Stimulated activated CD4-positive, alpha-beta T cell treated with anti-CD3 and anti-CD28 coated beads, Interleukin-4, amount 100 ng/mL, for 48 hours (primary cell): Measurements from ENCODE around the gene DGCR2.
"Not testable (repeated sequence)": the region's sequence is repeated elsewhere in the genome, so short reads cannot be mapped to it uniquely, and the experiment has no call there.

Source experiments
- DNase-seq, 2 donors: peaks; one replicate each; pipeline ENCODE4 v3.0.0-alpha.2; 2020; ENCODE audit warnings: low read depth in 2 of 2

Gene DGCR2

GRCh38 chr22:19042285-19043120 is 79.7 kb downstream of the DGCR2 start:
- no peak for DNase-seq

DNA sequence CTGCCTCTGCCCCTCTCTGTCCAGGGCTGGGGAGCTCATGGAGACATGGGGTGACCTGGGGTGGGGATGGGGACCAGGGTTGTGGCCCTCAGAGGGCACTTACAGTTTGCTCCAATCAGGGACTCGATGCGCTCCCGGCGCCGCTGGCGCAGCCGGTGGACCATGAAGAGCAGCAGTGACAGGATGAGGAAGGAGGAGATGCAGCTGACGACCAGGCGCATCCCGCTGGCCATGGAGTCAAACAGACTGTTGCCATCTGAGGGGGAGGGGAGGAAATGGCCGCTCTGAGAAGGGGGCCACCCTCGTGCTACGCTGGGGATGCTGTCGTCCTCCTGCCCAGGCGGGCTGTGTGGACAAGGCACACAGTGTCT is 80.5 kb downstream of the DGCR2 start:
- no peak for DNase-seq

DNA sequence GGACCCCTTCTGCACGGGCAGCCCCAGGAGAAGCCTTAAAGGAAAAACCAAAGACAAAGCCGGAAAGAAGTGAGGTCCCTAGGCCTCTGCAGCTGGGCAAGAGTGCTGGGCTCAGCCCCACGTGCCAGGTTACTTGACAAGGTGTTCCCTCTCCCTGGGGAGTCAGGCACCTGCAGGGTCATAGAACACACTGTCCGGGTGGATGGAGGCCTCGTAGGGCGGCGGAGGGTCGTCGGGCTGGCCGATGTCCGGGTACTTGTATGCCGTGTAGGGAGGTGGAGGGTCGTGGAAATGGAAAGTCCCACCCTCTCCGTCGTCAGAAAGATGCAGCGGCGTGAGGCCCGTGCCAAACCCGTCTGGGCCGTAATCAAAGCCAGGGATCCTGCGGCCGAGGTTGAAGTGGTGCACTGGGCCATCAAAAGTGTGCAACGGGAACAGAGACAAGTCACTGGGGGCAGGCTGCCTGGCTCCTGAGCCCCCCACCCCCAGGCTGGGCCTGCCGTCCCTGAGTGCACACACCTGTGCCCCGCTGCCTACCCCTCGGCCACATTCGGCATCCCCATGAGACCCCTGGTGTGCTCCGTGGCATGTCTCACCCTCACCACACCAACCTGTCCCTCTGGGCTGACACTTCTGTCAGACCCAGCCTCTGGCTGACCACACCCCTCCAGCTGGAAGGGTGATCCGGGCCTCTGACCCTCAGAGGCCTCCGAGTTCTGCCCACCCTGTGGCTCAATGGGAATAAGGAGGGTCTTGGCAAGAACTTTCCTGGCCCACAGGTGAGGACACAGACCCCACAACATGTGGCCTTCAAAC is 81.1 kb downstream of the DGCR2 start:
- no peak for DNase-seq

- no peak for DNase-seq
Observed at GRCh38 chr22:19040391-19040861, 81.8 kb downstream of the DGCR2 start.

DNA sequence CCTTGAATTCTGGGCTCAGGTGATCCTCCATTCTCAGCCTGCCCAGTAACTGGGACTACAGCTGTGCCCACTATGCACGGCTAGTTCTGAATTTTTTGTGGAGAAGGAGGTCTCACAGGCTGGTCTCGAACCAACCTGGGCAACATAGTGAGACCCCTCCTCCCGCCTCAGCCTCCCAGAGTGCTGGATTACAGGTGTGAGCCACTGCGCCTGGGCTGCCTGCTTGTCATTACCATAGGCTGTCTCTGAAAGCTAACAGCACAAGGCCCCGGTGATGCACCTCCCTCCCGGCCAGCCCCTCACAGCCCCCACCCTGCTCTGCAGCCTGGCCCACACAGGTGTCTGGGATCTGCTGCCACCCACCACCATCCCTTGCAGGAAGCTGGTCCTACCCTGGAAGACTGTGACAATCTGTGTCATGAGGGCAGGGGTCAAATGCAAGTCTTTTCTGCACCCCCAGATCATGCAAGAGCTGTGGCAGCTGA is 82.4 kb downstream of the DGCR2 start:
- no peak for DNase-seq

DNA sequence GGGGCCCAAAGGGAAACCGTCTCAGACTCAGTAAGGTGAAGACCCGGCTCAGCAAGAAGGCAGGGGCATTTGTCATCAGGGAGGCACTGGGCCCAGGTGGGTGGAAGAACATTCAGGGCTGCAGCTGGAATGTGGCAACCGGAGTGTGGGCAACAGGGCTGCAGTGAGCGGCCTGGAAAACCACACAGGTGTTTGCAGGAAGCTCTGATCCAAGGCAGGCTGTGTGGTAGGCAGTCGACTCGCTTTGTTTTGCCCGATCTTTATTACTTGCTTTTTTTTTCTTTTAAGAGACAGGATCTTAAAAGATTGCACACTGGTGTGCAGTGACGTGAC is 82.8 kb downstream of the DGCR2 start:
- DNase-seq: no peak

- no peak for DNase-seq
Observed at GRCh38 chr22:19038728-19039447, 83.3 kb downstream of the DGCR2 start.

GRCh38 chr22:19038164-19038546 is 84.1 kb downstream of the DGCR2 start:
- no peak for DNase-seq

GRCh38 chr22:19037282-19038163 is 84.7 kb downstream of the DGCR2 start:
- DNase-seq: no peak

DNA sequence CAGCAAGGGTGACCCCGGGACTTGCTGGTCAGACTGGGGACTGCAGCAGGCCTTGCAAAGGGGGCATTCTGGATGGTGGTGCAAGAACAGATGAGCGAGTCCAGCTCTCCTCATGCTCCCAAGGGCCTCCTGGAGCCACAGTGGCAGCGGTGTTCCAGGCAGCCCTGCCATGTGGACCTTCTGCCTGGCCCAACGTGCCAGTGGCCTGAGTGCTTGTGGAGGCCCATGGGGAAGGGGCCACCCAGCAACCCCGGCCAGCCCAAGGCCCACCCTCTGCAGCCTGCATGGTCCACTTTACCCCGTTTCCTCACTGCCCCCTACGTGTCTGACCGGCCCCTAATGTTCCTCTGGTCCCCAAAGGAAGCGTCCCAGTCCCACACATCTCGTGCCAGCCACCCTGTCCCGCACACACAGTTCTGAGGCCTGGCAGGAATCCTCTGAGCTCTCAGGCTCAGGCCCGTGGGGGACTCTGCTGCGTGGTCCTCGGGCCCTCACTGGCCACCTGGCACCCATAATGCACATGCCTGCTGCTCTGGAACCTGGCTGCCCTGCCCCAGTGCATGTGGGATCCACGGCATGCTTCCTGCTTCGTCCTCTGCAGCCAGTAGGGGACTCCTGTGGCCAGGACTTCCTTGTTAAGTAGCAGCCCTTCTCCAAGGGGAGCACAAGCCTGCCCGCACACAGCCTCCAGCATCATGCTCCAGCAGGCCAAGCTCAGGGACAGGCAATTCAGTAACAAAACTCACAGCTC is 85.5 kb downstream of the DGCR2 start:
- no peak for DNase-seq

- no peak for DNase-seq
Observed at GRCh38 chr22:19036229-19036522, 86.0 kb downstream of the DGCR2 start.

DNA sequence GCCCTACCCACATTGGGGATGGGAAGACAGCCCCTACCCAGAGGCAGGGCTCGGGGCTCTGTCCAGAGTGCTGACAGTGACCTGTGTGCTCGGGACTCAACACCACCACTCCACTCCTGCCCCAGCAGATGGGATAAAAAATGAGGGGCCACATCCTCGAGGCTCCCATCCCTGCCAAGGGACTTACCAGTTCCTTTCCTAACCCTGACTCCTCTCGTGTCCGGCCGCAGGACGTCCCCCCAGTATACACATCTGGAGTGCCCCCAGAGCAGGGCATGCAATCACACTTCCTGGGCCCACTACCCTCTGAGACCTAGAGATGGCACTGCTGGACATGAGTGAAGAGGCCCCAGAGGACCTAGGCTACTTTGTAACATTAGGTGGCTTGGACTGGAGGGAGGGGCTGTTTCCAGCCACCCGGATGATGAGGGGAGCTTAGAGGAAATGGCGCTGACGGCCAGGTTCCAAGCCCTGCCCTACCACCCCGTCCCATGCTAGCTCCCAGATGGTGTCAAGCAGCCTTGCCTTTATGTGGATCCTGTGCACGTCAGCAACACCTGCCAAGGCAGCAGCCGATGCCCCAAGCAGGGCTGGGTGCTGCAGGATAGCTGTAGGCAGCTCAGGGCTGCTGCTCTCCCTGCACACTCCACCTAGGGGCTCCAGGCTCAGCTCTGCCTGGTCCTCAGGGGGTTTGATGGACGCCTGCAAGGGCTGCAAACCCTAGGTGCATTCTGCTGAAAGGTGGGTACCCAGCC is 86.6 kb downstream of the DGCR2 start:
- no peak for DNase-seq

- not testable (repeated sequence) for DNase-seq
Observed at GRCh38 chr22:19035126-19035473, 87.1 kb downstream of the DGCR2 start.

GRCh38 chr22:19034724-19035120 is 87.5 kb downstream of the DGCR2 start:
- DNase-seq: not testable (repeated sequence)

DNA sequence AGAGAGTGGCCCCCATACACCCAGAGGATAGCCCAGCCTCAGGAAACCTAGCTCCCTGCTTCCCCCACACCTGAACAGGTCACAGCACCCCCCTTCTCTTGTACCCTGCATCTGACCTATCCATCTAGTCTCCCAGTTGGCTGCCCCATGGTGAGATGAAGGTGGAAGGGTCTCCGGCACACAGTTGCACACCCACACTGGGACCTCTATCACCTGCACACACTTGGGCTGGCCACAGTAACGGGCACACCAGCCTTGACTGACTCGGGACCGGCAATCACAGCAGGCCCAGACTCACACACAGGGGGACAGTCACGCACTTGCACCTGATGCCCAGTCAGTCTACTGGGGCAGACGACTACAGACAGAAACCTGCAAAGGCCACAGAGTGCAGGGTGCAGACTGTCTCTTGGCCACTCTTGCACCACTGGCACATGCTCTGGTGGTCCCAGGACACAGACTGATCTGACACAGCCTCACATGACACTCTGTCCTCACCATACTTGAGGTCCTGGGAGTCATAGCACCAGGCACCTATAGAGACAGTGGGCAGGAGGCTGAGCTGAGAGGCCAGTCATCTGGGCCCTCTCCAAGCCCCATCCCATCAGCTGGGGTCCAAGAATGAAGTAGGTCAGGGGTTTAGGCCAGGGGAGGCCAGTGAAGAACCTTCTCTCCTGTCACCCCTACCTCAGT is 88.0 kb downstream of the DGCR2 start:
- not testable (repeated sequence) for DNase-seq

DNA sequence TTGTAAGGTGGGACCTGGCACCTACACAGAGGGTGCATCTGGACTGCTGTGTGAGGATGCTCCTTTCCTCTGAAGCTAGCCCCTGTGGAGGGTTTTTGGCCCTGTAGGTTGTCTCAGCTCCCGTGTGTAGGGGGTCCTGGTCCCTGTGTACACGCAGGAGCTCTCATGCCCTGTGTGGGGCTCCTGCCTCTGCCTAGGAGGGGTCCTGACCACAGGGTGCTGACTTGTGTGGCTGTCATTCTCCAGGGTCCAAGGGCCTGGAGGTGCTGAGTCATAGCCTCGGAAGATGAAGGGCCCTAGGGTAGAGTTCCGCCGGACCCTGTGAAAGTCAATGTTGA is 88.7 kb downstream of the DGCR2 start:
- not testable (repeated sequence) for DNase-seq

DNA sequence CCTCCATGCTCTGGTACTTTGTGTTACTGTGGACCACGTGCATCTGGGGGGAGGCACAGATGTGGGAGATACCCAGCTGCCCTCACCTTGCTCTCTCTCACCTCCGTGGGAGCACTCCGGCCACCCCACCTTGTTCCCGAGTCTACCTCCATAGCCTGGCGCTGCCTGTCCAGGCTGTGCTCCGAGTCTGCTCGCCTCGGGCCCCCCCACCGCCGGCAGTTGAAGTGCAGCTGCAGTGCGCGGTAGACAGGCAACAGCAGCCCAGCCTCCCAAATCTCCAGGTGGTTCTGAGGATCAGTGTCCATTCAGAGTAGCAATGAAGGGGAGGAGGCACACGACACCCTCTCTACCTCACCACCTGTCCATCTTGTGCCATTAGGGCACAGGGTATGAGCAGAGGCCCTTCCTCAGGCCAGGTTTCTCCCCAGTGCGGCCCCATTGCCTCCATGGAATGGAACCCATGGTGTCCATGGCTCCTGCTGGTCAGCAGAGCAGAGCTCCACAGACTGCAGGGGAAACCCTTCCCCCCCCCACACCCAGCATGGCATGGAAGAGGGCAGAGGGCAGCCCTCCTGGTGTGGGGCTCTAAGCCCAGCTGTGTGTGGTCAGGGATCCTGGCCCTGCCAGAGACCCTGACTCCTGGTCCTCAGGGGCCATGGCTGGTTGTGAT is 89.2 kb downstream of the DGCR2 start:
- not testable (repeated sequence) for DNase-seq

- DNase-seq: not testable (repeated sequence)
Observed at GRCh38 chr22:19032156-19032785, 89.9 kb downstream of the DGCR2 start.

- DNase-seq: not testable (repeated sequence)
Observed at GRCh38 chr22:19030889-19031252, 91.3 kb downstream of the DGCR2 start.
